Measurements from ENCODE around the gene SLFN14. TPM values are rescaled to one million over a fixed set of nuclear protein-coding genes. Genes with fewer than 3 reads are reported as not detected.
"Not testable (repeated sequence)": the region's sequence is repeated elsewhere in the genome, so short reads cannot be mapped to it uniquely, and the experiment has no call there.

Gene SLFN14
- total and polyA plus RNA-seq, 7 donors: 0.01 to 0.12 TPM; not detected in 5

DNA sequence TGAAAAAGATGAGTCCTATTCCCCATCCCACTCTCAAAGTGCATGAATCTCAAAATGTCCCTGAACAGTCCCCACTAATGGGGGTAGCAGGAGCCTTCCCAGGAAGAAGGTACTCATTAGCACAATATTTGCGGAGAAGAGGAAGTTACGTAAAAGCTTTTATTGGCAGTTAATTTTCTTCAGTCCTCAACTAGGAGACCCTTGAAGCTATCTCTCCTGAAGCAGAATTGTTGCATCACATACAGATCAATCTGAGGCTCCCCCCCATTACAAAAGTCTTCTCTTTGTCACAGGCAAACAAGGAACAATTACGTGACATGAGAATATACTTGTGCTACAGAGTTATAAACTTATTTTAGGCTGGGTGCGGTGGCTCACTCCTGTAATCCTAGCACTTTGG is 37.3 kb downstream of the SLFN14 start:
- intact Hi-C loops (cut with DNase I): no loop called here
- 77 to 81% (median 78%) methylated on average over 4 of the region's 4 CpGs for WGBS, 3 donors
- no peaks in the 10 kb centered on the region for H3K9me3 ChIP-seq

DNA sequence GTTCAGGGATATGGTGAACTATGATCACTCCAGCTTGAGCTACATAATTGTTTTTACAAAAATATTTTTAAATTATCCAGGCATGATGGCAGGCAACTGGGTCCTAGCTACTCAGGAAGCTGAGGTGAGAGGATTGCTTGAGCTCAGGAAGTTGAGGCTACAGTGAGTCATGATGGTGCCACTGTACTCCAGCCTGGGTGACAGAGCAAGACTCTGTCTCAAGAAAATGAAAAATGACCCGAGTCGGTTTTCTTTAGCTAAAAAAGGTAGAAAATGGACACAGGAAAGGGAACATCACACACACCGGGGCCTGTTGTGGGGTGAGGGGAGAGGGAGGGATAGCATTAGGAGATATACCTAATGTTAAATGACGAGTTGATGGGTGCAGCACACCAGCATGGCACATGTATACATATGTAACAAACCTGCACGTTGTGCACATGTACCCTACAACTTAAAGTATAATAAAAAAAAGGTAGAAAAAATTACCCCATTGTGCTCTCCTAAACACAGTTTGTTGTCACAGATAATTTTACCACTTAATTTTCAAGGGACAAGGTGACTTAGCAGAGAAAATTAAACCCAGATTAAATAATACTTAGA is 38.9 kb downstream of the SLFN14 start:
- WGBS, 3 donors: 58 to 64% (median 60%) methylated on average over 5 of the region's 5 CpGs

More for the DNA sequence above, 37.3 kb downstream of the SLFN14 start:
- TF ChIP-seq, protein P1, sequence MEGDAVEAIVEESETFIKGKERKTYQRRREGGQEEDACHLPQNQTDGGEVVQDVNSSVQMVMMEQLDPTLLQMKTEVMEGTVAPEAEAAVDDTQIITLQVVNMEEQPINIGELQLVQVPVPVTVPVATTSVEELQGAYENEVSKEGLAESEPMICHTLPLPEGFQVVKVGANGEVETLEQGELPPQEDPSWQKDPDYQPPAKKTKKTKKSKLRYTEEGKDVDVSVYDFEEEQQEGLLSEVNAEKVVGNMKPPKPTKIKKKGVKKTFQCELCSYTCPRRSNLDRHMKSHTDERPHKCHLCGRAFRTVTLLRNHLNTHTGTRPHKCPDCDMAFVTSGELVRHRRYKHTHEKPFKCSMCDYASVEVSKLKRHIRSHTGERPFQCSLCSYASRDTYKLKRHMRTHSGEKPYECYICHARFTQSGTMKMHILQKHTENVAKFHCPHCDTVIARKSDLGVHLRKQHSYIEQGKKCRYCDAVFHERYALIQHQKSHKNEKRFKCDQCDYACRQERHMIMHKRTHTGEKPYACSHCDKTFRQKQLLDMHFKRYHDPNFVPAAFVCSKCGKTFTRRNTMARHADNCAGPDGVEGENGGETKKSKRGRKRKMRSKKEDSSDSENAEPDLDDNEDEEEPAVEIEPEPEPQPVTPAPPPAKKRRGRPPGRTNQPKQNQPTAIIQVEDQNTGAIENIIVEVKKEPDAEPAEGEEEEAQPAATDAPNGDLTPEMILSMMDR (IDR thresholded peaks at IDR 0.05): no peak
- peaks cover 0 to 3% (median 1%) of the 10 kb centered on the region in 3 donors for H3K27me3 ChIP-seq (ENCODE audit: insufficient read depth in 3 of 3, low read length in 2 of 3)
- no peaks in the 10 kb centered on the region for H3K4me1 ChIP-seq
- DNase-seq (no peak), ATAC-seq (no peak)
- H3K27ac ChIP-seq: no peak overlapping the region
- no peaks in the 10 kb centered on the region for H3K36me3 ChIP-seq (ENCODE audit: insufficient read depth in 1 of 2, low read depth in 1 of 2)
- no peak overlapping the region for H3K4me3 ChIP-seq

DNA sequence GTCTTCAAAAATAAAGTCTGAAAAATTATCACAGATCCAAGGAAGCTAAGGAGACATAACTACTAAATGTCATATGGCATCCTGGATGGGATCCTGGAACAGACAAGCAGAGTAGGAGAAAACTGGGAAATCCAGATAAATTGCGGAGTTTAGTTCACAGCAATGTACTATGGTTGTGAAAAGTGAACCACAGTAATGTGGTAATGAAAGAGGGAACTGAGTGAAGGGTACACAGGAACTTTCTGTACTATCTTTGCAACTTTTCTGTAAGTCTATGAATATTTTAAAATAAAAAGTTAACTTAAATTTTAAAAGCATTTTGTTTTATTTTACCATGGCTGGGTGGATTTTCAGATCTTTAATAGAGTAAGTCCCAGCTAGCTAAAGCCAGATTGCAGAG is 39.5 kb downstream of the SLFN14 start:
- TF ChIP-seq, protein P1 (IDR thresholded peaks at IDR 0.05): no peak
- no peaks in the 10 kb centered on the region for H3K4me1 ChIP-seq
- H3K9me3 ChIP-seq: no peaks in the 10 kb centered on the region
- H3K27ac ChIP-seq: no peak overlapping the region
- no peaks in the 10 kb centered on the region for H3K36me3 ChIP-seq (ENCODE audit: insufficient read depth in 1 of 2, low read depth in 1 of 2)
- 87 to 100% (median 94%) methylated on average over 1 of the region's 1 CpG for WGBS, 3 donors
- intact Hi-C loops (cut with DNase I): no loop called here
- no peak for ATAC-seq
- H3K27me3 ChIP-seq (ENCODE audit: insufficient read depth in 3 of 3, low read length in 2 of 3): peaks cover 0 to 11% (median 1%) of the 10 kb centered on the region in 3 donors
- no peak for DNase-seq
- H3K4me3 ChIP-seq: no peak overlapping the region

More for the DNA sequence above, 38.9 kb downstream of the SLFN14 start:
- H3K27ac ChIP-seq; ATAC-seq; H3K4me3 ChIP-seq; H3K27me3 ChIP-seq (ENCODE audit: insufficient read depth in 3 of 3, low read length in 2 of 3); H3K4me1 ChIP-seq; H3K36me3 ChIP-seq (ENCODE audit: insufficient read depth in 1 of 2, low read depth in 1 of 2); H3K9me3 ChIP-seq; DNase-seq; intact Hi-C loops (cut with DNase I): not testable (repeated sequence)

DNA sequence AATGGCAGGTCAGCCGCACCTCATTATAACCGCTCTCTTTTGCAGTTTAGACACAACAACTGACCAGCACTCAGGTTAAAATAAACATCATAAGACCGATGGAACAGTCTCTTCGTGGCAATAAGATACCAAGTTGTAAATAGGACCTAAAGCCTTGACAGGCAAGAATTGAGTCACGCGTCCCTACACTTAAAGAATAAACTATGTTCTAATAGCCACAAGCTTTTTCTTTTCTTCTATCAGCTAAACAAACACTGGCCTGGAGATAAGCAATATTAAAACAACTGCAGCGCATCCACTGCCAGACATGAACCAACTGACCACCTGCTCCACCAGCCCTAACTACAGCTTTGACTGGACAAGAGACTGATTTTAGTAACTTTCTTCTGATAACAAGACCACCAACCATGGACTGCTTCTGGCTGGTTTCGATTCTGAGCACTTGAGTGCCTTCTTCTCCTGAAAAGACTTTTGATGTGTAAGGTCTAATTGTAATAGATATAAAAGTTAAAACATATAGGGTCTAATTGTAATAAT is 40.6 kb downstream of the SLFN14 start:
- ATAC-seq: no peak
- TF ChIP-seq, protein P1 (IDR thresholded peaks at IDR 0.05): no peak
- H3K4me1 ChIP-seq: no peaks in the 10 kb centered on the region
- no peaks in the 10 kb centered on the region for H3K9me3 ChIP-seq
- DNase-seq: no peak
- intact Hi-C loops (cut with DNase I): no loop called here
- peaks cover 0 to 22% (median 1%) of the 10 kb centered on the region in 3 donors for H3K27me3 ChIP-seq (ENCODE audit: insufficient read depth in 3 of 3, low read length in 2 of 3)
- no peak overlapping the region for H3K4me3 ChIP-seq
- WGBS, 3 donors: 86 to 89% (median 89%) methylated on average over 8 of the region's 8 CpGs
- no peak overlapping the region for H3K27ac ChIP-seq
- H3K36me3 ChIP-seq (ENCODE audit: insufficient read depth in 1 of 2, low read depth in 1 of 2): no peaks in the 10 kb centered on the region

DNA sequence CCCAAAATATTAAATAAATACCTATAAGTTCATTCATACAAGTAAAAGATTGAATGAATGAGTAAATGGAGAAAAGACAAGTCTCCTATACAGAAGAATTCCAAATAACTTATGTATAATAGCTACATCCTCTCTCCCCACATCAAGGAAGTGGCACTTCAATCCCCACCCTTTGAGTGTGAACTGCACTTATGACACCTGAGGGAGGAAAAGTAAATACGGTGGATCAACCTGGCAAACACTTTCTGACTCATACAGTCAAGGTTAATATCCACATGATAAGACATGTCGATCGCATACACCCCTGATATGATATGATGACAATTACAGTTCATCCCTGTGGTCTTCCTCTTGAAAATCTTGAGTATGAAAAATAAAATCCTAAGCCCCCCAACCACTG is 41.2 kb downstream of the SLFN14 start:
- peaks cover 0 to 25% (median 1%) of the 10 kb centered on the region in 3 donors for H3K27me3 ChIP-seq (ENCODE audit: insufficient read depth in 3 of 3, low read length in 2 of 3)
- H3K27ac ChIP-seq: no peak overlapping the region
- H3K36me3 ChIP-seq (ENCODE audit: insufficient read depth in 1 of 2, low read depth in 1 of 2): no peaks in the 10 kb centered on the region
- 83 to 91% (median 84%) methylated on average over 3 of the region's 3 CpGs for WGBS, 3 donors
- ATAC-seq (no peak), DNase-seq (no peak)
- no peak overlapping the region for H3K4me3 ChIP-seq
- intact Hi-C loops (cut with DNase I): no loop called here
- TF ChIP-seq, protein P1 (IDR thresholded peaks at IDR 0.05): no peak
- H3K4me1 ChIP-seq: no peaks in the 10 kb centered on the region
- no peaks in the 10 kb centered on the region for H3K9me3 ChIP-seq

DNA sequence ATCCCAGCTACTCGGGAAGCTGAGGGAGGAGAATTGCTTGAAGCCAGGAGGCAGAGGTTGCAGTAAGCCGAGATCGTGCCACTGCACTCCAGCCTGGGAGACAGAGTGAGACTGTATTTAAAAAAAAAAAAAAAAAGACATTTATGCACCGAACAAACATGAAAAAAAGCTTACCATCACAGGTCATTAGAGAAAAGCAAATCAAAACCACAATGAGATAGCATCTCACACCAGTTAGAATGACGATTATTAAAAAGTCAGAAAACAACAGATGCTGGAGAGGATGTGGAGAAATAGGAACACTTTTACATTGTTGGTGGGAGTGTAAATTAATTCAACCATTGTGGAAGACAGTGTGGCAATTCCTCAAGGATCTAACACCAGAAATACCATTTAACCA is 42.2 kb downstream of the SLFN14 start:
- 75 to 86% (median 76%) methylated on average over 5 of the region's 5 CpGs for WGBS, 3 donors
- DNase-seq; H3K36me3 ChIP-seq (ENCODE audit: insufficient read depth in 1 of 2, low read depth in 1 of 2); intact Hi-C loops (cut with DNase I); H3K4me3 ChIP-seq; H3K9me3 ChIP-seq; H3K27ac ChIP-seq; H3K4me1 ChIP-seq; ATAC-seq: not testable (repeated sequence)
- peaks cover 0 to 30% (median 1%) of the 10 kb centered on the region in 3 donors for H3K27me3 ChIP-seq (ENCODE audit: insufficient read depth in 3 of 3, low read length in 2 of 3)
